Activated naive CD4-positive, alpha-beta T cell (primary cell): Measurements from ENCODE around the gene AMHR2.
"Not testable (repeated sequence)": the region's sequence is repeated elsewhere in the genome, so short reads cannot be mapped to it uniquely, and the experiment has no call there.

Experiments
- DNase-seq, 4 experiments: peaks; one replicate each; lab custom pipeline; 2025; lab: John Stamatoyannopoulos, UW

Gene AMHR2

DNA sequence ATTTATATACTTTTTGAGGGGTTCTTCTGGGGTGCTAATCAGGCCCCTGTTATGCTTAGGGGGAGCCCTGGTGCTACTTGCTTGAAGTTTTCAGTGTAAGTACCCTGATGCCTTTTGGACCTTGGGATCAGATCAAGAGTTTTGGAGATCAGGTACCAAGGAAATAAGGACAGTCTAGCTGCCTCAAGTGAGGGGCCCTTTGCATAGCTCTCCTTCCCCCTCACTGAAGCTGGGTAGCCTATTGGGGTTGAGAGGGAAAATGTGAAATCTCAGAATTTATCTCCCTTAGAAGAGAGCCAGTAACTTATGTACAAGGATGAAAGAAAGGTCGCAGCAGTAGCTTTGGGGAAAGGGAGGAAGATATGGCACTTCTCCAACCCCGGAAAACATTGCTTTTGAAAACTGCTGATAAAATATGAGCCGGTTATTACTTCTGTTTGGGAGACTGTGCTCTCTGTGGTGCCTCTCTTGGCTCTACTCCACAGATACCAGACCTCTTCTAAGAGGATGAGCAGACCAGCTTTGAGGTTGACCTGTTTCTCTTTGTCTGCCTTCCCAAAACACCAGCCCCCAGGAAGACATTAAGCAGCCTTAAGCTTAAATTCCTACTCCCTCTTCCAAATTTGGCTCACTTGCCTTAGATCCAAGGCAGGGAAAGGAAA, 8.8 kb upstream of the AMHR2 start:
- DNase-seq = no peak

DNA sequence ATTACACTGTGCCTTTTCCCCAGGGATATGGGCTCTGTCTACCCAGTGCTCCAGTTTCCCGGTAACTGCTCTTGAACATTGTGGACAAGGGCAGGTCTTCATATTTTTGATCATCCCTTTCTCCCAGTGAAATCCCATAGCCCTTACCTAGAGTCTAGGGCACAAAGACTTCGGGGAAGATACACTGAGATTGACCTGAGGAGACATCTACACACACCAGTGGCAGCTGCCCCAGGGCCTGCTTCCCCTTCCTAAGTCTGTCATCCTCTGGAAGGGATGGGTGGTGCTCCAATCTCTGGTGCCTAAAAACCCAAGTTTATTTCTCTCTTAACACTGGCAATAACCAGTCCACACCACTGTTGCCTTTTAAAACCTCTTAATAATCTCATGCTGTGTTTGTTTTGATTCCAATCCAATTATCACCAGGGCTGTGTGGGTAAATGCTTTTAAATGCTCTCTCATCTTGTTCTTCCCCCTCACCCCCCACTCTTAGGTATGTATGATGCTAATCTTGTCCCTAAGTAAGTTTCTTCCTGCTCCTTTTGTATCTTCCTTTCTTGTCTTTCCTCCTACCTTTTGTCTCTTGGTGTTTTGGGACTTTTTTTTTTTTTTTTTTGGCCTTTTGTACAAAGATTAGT, 7.8 kb upstream of the AMHR2 start:
- DNase-seq = not testable (repeated sequence)

DNA sequence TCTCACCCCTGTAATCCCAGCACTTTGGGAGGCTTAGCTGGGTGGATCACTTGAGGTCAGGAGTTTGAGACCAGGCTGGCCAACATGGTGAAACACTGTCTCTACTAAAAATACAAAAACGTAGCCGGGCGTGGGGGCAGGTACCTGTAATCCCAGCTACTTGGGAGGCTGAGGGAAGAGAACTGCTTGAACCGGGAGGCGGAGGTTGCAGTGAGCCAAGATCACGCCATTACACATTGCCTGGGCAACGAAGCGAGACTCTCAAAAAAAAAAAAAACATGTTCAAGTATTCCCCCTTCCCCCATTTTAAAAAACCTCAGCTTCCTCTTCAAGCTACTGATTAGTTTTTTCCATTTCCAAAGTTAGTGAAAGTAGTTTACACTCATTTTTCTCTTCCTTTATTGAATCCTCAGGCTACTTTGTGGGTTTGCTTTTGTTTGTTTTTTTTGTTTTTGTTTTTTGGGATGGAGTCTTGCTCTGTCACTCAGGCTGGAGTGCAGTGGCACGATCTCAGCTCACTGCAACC, 6.3 kb upstream of the AMHR2 start:
- DNase-seq = not testable (repeated sequence)

DNA sequence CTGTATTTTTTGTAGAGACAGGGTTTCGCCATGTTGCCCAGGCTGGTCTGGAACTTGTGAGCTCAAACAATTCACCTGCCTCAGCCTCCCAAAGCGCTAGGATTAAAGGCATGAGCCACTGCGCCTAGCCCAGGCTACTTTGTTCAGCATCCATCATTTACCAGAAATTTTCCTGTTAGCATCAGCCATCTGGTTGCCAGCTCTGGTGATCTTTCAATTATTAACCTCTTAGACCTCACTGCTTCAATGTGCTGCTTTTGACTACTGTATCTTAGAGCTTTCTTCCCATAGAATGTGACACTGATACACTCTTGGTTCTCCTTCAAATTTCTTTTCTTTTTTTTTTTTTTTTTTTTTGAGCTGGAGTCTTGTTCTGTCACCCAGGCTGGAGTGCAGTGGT, 5.4 kb upstream of the AMHR2 start:
- DNase-seq = no peak

DNA sequence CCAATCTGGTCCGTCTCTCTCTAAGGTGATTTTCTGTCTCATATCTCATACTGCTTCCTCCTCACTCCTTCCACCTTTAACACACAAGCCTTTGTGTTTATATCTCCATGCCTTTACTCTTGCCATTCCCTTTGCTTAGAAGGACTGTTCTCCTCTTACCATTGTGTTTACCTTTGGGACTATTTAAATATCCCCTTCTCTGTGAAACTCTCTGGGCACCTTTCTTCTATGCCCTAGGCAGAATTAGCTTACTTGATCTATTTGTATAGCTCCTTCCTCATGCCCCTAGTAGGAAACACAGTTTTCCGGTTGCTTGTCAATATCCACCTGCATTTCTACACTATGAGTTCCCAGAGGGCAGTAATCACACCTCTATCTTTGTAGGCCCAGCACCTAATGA, 3.9 kb upstream of the AMHR2 start:
- no peak for DNase-seq

DNA sequence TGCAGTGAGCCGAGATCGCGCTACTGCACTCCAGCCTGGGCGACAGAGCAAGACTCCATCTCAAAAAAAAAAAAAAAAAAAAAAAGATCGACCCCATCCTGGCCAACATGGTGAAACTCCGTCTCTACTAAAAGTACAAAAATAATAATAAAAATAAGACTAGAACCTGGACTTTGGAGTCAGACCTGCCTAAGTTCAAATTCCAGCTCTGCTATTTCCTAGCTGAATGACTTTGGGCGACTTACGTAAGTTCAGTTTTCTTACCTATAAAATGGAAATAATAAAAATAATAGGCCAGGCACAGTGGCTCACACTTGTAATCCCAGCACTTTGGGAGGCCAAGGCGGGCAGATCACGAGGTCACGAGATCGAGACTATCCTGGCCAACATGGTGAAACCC, 1.4 kb upstream of the AMHR2 start:
- not testable (repeated sequence) for DNase-seq

DNA sequence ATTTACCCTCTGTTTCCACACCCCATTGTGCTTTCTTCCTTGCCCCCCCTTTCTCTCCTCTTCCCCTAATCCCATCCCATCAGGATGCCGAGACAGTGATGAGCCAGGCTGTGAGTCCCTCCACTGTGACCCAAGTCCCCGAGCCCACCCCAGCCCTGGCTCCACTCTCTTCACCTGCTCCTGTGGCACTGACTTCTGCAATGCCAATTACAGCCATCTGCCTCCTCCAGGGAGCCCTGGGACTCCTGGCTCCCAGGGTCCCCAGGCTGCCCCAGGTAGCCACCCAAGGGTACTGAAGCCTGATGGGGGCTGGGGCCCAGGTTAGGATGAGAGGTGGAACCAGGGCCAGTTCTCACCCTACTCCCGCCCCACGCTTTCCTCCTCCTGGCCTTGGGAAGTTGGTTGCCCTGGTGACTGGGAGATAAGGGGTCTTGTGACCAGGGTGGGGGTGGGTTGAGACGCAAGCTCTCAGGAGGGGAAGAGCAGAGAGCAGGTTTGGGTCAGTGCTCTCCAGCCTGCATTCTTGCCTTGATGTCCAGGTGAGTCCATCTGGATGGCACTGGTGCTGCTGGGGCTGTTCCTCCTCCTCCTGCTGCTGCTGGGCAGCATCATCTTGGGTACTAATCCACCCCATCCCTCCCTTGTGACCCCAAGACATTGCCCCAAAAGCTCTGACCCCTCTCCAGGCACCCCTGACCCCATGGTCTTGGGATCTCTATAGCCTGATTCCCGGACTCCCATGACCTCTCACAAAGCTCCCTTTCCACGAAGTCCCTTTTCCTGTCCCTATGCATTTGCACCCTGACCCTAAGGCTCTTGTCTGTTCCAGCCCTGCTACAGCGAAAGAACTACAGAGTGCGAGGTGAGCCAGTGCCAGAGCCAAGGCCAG, 1.2 kb downstream of the AMHR2 start:
- no peak for DNase-seq

DNA sequence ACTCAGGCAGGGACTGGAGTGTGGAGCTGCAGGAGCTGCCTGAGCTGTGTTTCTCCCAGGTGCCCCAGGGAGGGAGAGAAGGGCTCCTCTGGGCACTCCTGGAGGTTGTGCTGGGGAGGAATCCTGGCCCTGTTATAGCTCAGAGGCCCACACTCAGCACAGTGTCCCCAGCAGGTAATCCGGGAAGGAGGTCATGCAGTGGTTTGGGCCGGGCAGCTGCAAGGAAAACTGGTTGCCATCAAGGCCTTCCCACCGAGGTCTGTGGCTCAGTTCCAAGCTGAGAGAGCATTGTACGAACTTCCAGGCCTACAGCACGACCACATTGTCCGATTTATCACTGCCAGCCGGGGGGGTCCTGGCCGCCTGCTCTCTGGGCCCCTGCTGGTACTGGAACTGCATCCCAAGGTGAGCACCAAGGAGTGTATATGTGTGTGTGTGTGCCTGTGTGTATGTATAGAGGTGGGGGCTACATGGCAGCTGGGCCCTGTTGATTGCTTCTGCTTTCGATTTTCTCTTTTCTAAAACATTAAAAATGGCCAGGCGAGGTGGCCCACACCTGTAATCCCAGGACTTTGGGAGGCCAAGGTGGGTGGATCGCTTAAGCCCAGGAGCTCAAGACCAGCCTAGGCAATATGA, 2.0 kb downstream of the AMHR2 start:
- DNase-seq = no peak

DNA sequence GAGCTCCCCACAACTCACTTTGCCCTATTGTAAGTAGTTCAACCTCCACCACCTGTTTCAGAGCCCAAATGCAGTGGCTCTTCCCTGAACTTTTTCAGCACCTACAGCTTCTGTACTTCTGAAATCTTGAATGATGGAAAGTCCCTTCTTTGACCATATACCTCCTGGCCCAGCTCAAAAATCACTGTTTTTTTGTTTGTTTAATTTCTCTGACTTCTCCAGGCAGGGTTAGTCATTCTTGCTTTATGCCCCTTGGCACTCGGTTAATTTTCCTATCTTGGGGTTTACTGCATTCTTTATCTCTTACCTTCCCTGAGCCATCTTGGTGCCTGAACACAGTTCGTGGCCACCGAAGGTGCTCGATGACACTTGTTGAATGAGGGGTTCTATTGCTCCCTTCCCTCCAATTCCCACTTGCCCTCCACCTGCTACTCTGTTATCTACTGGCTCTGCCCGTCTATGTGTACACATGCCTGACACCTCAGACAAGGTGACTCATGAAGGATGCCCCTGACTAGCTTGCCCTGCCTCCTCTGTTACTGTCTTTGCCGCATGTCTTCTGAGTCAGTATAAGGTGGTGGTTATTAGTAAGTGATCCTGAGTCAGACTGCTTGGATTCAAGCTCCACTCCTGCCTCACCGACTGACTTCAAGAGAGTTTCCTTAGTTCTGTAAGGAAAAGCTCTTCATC, 4.4 kb downstream of the AMHR2 start:
- no peak for DNase-seq

DNA sequence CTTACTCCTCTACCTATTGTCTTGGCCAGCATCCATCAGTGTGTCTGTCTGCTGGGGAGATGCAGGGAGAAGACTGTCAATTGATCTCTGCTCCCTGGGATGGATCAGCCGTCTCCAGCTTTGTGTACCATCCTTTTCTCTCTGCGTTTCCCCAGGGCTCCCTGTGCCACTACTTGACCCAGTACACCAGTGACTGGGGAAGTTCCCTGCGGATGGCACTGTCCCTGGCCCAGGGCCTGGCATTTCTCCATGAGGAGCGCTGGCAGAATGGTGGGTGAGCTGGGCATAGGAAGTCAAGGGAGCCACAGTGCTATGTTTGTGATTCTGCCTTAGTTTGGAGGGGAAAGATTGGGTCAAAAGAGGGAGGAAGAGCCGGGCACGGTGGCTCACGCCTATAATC, 5.1 kb downstream of the AMHR2 start:
- no peak for DNase-seq

DNA sequence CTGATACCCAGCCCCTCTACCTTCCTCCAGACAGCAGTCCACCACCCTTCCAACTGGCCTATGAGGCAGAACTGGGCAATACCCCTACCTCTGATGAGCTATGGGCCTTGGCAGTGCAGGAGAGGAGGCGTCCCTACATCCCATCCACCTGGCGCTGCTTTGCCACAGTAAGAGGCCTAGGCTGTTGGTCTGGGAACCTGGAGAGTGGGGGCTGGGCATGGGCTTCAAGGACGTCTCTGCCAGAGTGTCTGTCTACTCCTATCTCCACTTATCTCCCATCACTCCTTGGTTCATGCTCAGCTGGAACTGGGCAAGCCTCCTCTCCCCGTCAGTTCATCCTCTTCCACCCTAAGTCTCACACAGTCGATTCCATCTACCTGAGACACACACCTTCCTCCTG, 6.5 kb downstream of the AMHR2 start:
- DNase-seq = no peak

DNA sequence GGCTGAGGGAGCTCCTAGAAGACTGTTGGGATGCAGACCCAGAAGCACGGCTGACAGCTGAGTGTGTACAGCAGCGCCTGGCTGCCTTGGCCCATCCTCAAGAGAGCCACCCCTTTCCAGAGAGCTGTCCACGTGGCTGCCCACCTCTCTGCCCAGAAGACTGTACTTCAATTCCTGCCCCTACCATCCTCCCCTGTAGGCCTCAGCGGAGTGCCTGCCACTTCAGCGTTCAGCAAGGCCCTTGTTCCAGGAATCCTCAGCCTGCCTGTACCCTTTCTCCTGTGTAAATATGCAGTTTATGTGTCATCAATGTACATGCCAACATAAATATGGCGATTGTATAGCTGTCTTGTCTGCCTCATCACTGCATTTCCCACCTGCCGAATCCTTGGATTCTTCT, 7.5 kb downstream of the AMHR2 start:
- DNase-seq = no peak

DNA sequence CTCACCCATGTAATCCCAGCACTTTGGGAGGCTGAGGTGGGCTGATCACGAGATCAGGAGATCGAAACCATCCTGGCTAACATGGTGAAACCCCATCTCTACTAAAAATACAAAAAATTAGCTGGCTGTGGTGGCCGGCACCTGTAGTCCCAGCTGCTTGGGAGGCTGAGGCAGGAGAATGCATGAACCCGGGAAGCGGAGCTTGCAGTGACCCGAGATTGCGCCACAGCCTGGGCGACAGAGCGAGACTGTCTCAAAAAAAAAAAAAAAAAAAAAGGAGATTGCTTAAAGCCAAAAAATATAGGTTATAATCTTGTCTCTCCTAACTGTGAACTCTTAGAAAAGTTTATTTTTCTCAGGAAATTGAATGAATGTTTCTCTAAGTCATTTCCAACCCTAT, 11.7 kb downstream of the AMHR2 start:
- DNase-seq = not testable (repeated sequence)

DNA sequence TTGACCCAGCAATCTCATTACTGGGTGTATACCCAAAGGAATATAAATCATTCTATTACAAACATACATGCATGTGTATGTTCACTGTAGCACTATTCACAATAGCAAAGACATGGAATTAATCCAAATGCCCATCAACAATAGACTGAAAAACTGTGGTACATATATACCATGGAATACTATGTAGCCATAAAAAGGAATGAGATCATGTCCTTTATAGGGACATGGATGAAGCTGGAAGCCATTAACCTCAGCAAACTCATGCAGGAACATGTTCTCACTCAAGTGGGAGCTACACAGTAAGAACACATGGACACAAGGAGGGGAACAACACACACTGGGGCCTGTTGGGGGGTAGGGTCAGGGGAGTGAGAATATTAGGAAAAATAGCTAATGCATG, 15.9 kb downstream of the AMHR2 start:
- not testable (repeated sequence) for DNase-seq

DNA sequence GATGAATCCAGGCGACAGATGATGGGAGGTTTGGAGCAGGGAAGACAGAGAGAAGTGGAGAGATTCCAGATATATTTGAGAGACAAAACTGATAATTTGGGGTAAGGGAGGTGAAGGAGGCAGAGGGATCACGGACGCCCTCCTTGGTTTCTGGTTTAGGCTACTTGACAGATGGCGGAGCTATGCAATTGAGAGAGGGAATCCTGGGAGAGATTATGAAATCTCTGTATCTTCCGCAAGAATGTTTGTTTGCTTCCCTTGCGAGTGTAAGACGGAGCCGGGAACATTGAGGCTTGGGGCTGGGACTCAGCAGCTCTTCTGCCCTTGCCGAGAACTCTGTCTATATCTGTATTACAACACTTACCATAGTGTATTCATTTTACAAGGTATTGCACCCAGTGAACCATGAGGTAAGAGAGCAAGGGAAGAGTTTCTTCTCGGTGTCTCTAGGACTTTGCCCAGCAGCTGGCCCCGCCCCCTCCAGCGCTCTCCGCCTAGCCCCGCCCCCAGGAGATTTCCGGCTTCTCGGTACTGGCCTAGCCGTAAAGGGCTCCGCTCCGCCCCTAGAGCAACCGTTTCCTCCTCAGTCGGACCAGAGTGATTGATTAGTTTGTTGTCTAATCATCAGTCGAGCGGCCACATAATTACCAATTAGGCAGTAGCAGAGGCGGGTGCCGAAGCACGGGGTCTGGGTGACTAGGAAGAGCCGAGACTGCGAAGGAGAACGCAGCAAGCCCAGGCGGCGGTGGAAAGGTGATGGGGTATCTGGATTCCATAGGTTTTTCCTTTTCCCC, 17.6 kb downstream of the AMHR2 start, which contains the start of gene PRR13:
TSS of gene PRR13 (plus strand) at position 695 of the 794 bp plus-strand sequence. CDS start 981 bp downstream, outside the sequence.
- DNase-seq = peak; percentile 90 to 98 (median 96)

DNA sequence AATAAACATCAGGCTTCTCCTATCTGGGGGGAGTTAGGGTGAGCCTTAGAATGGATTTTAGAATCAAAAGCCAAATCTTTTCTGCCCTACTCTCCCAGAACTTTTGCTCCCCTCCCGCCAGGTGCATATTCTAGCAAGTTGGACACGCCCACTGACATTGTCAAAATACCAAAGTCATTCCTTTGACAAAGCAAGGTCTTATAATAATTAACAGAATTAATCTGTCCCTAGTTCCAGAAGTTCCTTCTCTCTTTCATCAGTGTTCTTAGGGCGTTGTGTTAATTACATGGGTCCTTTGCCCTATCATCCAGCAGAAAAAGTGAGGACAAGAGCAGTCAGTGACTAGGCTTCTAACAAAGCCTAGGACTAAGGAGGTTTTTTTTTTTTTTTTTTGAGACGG, 20.3 kb downstream of the AMHR2 start:
- no peak for DNase-seq

DNA sequence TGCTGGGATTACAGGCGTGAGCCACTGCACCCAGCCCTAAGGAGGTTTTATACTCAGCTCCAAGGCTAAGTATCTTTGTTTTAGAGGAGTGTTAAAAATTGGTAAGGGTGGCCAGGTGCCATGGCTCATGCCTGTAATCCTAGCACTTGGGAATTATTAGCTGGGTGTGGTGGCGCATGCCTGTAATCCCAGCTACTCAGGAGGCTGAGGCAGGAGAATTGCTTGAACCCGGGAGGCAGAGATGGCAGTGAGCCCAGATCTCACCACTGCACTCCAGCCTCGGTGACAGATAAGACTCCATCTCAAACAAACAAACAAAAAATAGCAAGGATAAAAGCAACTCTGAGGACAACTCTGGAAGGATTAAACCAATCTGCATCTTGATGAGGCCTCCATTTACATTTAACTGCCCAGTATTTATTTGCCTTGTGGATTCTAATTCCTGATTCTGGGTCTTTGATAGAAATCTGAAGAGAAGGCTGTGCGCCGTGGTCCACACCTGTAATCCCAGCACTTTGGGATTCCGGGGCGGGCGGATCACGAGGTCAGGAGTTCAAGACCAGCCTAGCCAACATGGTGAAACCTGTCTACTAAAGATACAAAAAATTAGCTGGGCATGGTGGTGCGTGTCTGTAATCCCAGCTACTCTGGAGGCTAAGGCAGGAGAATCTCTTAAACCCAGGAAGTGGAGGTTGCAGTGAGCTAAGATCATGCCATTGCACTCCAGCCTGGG, 21.1 kb downstream of the AMHR2 start:
- DNase-seq = not testable (repeated sequence)

DNA sequence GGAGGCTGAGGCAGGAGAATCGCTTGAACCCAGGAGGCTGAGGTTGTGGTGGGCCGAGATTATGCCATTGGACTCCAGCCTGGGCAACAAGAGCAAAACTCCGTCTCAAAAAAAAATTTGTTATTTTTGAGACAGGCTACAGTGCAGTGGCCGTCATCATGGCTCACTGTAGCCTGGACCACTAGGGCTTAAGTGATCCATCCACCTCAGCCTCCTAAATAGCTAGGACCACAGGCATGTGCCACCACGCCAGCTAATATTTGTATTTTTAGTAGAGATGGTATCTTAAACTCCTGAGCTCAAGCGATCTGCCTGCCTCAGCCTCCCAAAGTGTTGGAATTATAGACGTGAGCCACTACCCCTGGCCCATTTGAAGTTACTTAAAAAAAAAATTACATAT, 27.3 kb downstream of the AMHR2 start:
- no peak for DNase-seq

DNA sequence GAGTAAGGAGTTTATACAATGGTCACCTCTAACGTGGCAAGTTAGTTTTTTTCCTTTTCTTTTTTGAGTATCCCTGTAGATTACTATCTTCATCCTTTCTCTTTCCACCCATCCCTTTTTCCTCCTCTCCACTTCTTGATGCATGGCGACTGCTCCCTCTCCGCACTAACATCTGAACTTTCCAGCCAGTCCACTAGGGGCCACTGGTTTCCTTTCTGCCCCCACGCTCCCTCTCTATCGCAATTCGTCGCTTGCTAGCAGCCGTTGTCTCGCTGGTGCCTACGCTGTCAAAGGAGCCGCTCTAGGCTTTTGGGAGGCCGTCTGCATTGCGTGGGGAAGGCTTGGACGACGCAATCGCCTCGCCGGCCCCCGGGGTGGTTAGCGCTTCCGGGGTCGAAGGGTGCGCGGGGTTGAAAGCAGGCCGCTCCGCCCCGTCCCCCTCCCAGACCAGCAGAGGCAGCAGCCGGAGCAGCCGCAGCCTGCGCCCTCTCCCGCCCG, 28.1 kb downstream of the AMHR2 start, which contains the start of gene PCBP2:
TSS of gene PCBP2 (plus strand) at position 442 of the 498 bp plus-strand sequence. CDS start 2,699 bp downstream, outside the sequence.
- DNase-seq = peak; percentile 90 to 96 (median 92)
